IPS-NIHi11 (cell line): ENCODE results near the gene IGLL5.
"Not testable (repeated sequence)": the region's sequence is repeated elsewhere in the genome, so short reads cannot be mapped to it uniquely, and the experiment has no call there.

Experiments
- DNase-seq: peaks from one replicate; pipeline ENCODE4 v3.0.0; 2012; ENCODE audit warnings: mixed read lengths, low spot score

IGLL5 gene

DNA sequence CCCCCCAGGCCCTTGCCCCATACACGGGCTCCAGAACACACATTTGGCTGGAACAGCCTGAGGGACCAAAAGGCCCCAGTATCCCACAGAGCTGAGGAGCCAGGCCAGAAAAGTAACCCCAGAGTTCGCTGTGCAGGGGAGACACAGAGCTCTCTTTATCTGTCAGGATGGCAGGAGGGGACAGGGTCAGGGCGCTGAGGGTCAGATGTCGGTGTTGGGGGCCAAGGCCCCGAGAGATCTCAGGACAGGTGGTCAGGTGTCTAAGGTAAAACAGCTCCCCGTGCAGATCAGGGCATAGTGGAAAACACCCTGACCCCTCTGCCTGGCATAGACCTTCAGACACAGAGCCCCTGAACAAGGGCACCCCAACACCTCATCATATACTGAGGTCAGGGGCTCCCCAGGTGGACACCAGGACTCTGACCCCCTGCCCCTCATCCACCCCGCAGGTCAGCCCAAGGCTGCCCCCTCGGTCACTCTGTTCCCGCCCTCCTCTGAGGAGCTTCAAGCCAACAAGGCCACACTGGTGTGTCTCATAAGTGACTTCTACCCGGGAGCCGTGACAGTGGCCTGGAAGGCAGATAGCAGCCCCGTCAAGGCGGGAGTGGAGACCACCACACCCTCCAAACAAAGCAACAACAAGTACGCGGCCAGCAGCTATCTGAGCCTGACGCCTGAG lies 13.1 kb downstream of the IGLL5 start:
- not testable (repeated sequence) for DNase-seq

- no peak for DNase-seq
These were observed 14.1 kb downstream of the IGLL5 start for GRCh38 chr22:22901578-22902218.

DNA sequence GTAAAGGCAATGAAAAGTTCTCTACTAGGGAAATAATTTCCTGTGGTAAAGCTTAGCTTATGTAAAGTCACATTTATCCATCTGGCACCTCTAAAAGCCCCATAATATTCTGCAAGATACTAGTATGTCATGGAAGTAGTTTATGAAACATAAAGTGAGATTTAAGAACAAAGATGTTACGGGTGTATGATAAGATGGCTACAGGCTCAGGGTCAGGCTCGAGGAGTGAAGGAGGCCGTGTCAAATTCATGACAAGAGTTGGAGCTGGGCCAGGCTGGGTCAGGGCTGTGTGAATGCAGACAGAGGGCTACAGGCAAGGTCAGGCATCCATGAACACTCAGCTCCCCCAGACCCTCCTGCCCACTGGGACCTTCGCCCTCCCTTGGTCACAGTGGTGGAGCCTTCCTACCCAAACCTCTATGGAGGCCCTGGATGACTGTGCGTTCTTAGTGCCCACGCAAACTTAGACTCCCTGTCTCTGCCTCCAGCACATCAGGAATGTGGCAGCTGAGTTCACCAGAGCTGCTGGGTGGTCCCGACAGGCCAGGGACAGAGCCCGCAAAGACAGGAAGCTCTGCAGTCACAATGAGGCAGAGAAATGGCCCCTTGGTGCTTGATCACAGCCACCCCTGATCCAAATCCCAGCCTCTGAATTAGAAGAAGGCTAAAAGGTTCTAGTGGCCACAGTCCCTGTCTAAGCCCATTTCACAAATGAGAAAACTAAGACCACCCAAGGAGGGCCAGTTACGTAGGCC lies 14.8 kb downstream of the IGLL5 start:
- DNase-seq: no peak

DNA sequence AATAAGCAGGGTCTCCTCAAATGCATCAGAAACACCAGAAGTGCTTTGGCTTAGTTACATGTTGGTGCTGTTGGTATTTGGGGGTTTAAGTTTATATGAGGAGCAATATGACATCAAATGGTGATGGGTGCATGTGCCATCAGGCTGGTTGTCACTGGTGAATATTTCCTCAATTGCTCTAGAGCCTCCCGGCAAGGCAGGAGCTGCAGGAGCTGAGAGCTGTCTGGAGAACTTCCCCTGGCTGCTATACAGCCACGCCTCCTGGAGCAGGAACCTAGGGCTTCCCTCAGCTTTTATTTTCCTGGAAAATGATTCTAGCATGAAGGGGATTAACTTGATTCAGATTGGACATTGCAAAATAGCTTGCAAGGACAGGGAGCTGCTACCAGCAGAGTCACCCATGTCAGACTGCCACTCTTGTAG lies 15.8 kb downstream of the IGLL5 start:
- no peak for DNase-seq

DNA sequence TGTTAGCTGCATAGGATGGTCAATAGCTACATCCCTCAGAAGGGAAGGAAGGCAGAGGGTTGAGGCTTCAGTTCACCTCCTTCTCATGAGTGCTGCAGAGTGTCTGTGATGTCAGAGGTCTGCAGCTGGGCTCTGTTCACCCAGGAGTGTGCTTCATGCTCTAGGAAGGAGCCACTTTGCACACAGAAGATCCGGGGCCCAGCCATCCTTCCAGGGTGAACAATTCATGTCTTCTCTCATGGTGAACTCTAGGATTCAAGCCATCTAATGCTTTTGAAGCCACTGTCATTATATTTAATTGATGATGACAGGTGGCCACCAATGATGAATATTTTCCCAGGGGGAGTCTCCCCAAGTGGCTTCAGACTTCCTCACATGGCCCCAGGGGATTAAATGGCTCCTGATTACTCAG lies 16.2 kb downstream of the IGLL5 start:
- not testable (repeated sequence) for DNase-seq

DNA sequence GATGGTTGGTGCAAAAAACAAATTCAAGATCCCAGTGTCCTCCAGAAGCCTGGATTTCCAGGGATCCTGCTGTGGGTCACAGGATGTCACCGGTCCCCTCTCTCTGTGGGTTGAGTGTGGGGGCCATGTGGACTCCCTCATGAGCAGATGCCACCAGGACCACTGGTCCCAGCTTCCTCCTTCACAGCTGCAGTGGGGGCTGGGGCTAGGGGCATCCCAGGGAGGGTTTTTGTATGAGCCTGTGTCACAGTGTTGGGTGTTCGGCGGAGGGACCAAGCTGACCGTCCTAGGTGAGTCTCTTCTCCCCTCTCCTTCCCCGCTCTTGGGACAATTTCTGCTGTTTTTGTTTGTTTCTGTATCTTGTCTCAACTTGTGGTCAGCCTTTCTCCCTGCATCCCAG lies 17.1 kb downstream of the IGLL5 start:
- DNase-seq: not testable (repeated sequence)

DNA sequence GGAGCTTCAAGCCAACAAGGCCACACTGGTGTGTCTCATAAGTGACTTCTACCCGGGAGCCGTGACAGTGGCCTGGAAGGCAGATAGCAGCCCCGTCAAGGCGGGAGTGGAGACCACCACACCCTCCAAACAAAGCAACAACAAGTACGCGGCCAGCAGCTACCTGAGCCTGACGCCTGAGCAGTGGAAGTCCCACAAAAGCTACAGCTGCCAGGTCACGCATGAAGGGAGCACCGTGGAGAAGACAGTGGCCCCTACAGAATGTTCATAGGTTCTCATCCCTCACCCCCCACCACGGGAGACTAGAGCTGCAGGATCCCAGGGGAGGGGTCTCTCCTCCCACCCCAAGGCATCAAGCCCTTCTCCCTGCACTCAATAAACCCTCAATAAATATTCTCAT lies 18.8 kb downstream of the IGLL5 start:
- DNase-seq: not testable (repeated sequence)

DNA sequence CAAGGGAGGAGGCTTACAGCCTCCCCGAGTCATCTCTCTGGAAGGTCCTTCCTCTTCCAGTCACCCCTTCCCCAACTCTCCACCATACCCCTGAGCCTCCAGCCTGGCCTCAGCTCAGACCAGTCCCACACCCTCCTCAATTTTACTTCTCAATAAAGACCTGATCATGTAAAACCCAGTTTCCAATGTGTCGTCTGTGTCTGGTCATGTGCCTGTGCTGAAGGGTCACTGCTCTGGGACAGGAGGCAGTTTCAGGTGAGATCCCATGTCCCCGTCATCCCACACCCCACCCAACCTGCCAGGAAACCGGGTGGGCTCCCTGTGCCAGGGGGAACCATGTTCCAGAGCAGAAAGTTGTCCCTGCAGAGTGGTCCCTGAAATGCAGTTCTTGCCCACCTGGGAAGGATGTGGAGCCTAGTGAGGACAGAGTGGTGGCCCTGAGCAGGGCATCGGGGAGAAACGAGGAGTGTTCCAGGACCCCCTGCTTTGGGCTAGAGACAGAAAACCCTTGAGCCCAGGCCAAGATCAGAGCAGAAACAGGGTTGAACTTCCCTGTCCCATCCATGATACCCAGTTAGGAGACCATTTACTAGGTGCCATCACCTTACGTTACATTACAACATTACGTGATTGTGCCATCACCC lies 19.4 kb downstream of the IGLL5 start:
- no peak for DNase-seq

GRCh38 chr22:22907551-22908494 lies 20.2 kb downstream of the IGLL5 start:
- no peak for DNase-seq

GRCh38 chr22:22908495-22908861 lies 20.9 kb downstream of the IGLL5 start:
- DNase-seq: no peak

- no peak for DNase-seq
These were observed 21.5 kb downstream of the IGLL5 start for GRCh38 chr22:22908941-22909604.

GRCh38 chr22:22909605-22910271 lies 22.1 kb downstream of the IGLL5 start:
- DNase-seq: no peak

DNA sequence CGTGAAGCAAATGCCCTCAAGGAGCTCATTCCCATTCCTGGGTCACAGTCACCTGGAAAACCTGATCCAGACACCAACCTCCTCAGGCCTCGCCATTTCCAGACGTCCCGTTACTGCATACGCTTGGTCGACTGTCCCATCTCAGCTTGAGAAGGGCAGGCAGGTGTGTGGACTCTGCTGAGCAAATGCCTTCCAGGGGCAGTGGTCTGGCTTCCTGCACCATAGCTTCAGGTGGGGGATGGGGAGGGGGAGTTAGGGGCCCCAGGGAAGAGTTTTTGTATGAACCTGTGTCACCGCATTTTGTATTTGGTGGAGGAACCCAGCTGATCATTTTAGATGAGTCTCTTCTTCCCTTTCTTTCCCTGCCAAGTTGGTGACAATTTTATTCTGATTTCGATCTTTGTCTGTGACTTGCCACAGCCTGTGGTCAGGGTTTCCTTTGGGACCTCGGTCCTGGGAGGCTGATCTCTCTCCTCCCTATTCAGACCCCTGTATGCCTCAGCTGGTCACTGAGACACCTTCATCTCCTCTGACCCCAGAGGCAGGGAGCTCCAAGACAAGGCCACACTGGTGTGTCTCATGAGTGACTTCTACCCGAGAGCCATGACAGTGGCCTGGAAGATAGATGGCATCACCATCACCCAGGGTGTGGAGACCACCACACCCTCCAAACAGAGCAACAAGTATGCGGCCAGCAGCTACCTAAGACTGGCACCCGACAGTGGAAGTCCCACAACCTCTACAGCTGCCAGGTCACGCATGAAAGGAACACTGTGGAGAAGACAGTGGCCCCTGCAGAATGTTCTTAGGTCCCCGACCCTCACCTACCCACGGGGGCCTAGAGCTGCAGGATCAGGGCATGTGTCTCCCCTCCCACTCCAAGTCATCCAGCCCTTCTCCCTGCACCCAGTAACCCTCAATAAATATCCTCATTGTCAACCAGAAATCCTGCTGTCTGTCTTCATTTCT lies 22.9 kb downstream of the IGLL5 start:
- no peak for DNase-seq

DNA sequence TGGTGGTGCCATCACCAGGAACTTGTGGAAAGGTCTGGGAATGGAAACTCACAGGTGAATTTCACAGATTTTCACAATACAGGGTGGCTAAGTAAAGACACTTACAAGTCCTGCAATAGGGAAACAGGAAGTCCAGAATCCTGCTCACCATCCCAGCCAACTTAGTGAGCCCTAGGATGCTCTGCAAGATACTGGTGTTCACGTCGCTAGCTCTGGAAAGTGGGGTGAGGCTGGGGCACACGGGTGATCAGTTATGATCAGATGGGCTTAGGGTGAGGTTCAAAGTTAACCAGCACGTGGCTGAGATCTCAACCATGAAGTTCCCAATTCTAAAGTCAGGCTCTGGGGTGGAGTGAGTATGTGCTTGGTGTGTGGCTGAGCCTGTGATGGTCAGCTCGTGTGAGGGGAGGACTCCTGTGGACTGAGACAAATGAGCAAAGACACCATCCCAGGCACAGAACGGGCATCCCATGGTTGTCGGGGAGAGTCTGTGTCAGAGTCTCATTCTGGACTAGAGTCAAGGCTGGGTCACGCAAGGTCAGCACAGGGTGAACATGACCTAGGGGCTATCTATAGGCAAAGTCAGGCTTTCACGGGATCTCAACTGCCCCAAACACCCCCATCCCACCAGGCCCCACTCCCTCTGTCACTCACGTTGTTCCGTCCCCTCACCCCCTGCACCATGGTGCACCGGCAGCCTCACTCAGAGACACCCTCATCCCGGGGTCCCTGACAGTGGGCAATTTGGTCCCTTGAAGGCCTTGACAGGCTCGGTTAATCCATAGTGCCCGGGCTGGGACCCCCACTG lies 23.9 kb downstream of the IGLL5 start:
- DNase-seq: no peak

DNA sequence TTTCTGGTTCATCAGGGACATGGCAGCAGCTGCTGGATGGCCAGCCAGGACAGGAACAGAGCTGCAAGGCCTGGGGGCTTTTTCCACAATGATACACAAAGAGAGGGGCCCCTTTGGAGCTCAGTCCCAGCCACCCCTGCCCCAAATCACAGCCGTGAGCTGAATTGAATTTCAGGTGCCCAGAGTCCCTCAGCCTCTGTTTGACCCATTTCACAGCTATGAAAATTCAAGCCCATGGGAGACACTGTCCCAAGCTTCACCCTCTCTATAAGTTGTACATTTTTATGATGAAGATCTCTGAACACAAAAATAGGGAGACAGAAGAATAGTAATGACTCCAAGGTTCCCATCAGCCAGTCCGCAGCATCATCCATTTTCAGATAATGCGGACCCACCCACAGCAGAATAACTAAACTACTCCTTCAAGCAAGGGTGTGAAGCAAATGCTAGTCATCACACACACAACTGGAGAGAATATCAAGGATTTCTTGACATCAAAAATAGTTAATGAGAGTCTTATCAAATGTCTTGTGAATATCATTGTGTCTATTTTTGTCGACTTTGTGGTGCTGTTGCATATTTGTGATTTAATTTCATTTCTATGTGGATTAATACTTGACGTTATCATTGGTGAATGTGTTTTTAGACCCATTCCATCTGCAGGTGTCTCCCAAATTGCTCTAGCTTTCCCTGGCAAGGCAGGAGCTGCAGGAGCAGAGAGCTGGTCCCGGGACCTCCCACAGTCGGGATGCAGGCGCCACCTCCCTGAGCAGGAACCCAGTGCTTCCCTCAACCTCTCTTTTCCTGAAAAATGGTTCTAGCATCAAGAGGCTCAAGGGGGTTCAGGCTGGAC lies 24.7 kb downstream of the IGLL5 start:
- no peak for DNase-seq

- DNase-seq: no peak
These were observed 25.3 kb downstream of the IGLL5 start for GRCh38 chr22:22912988-22913253.

- DNase-seq: no peak
These were observed 26.4 kb downstream of the IGLL5 start for GRCh38 chr22:22913989-22914388.
